HFFc6 (cell line): ENCODE results near the gene MAT1A. TPM values are rescaled to one million over a fixed set of nuclear protein-coding genes. Genes with fewer than 3 reads are reported as not detected.

Source experiments
- DNase-seq: peaks from one replicate; pipeline ENCODE4 v3.0.0-alpha.2; 2018
- H3K27ac Mint-ChIP-seq: 2 replicates; pipeline ENCODE4 v1.8.0; 2020; ENCODE audit warnings: mild to moderate bottlenecking, mixed read lengths
- H3K27me3 Mint-ChIP-seq: 2 replicates; pipeline ENCODE4 v1.8.0; 2021; ENCODE audit warnings: mild to moderate bottlenecking, moderate library complexity, mixed read lengths; ENCODE audit not compliant: insufficient read depth
- H3K36me3 Mint-ChIP-seq: 2 replicates; pipeline ENCODE4 v1.8.0; 2021; ENCODE audit warnings: low read depth, mixed read lengths
- H3K4me1 Mint-ChIP-seq: 2 replicates; pipeline ENCODE4 v1.8.0; 2020; ENCODE audit warnings: low read depth, mixed read lengths
- H3K4me3 Mint-ChIP-seq: 2 replicates; pipeline ENCODE4 v1.8.0; 2020; ENCODE audit warnings: mild to moderate bottlenecking, moderate library complexity, mixed read lengths
- H3K9me3 Mint-ChIP-seq: 2 replicates; pipeline ENCODE4 v1.8.0; 2020; ENCODE audit warnings: mild to moderate bottlenecking, mixed read lengths
- CTCF ChIP-seq: fragments of 200-600 bp; sonication (generic); IDR thresholded peaks from 2 replicates; pipeline ENCODE4 v1.5.0; 2021; ENCODE audit warnings: antibody characterized with exemption, mild to moderate bottlenecking
- total RNA-seq, 6 experiments: library from RNA; stranded (reverse); fragmentation: NEBNext Ultra II Directional; extraction: Animal tissue kit (Norgen Biotek cat#: 25700); gene quantifications; 2 replicates in 1 of 6; 3 replicates in 5 of 6; pipeline ENCODE4 v1.2.3, GENCODE V29; 2021

The MAT1A gene
- total RNA-seq, 6 experiments from 2014 or later = not detected

GRCh38 chr10:80292607-80293239 lies 3.3 kb upstream of the MAT1A start:
- Mint-ChIP-seq H3K36me3 (no peaks in the 10 kb centered on the region), H3K9me3 (0 out of 2 replicates have a peak, but pooled peaks cover 4% of the 10 kb centered on the region), H3K27ac (no peak overlapping the region), H3K27me3 (peaks cover 18% of the 10 kb centered on the region), H3K4me1 (peaks cover 5% of the 10 kb centered on the region; the same call in 1 of the 2 replicates), H3K4me3 (no peak overlapping the region)
- TF ChIP-seq CTCF = no peak
- DNase-seq = no peak

- Mint-ChIP-seq H3K9me3 (no peaks in the 10 kb centered on the region), H3K27me3 (peaks cover 21% of the 10 kb centered on the region), H3K36me3 (no peaks in the 10 kb centered on the region), H3K27ac (no peak overlapping the region), H3K4me1 (peaks cover 5% of the 10 kb centered on the region; the same call in 1 of the 2 replicates), H3K4me3 (no peak overlapping the region)
- no peak for DNase-seq
- TF ChIP-seq CTCF = no peak
These were observed 1.2 kb upstream of the MAT1A start for GRCh38 chr10:80290474-80291220.

DNA sequence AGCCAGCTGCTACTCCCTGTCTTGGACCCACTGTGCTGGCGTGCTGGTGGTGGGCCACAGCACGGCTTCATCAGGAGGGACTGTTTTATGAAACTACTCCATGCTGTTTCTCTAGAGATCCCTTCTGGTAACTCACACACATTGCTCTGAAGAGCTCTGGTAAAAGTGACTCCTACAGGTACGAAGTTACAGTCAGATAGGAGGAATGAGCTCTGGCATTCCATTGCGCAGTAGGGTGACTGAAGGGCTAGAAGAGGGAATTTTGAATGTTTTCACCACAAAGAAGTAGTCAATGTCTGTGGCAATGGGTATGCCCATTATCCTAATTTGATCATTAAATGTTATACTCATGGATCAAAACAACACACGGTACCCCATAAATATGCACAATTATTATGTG lies 609 bp downstream of the MAT1A start:
- Mint-ChIP-seq H3K27me3 (peaks cover 17% of the 10 kb centered on the region), H3K9me3 (no peaks in the 10 kb centered on the region), H3K27ac (no peak overlapping the region), H3K4me3 (no peak overlapping the region), H3K36me3 (no peaks in the 10 kb centered on the region), H3K4me1 (peaks cover 5% of the 10 kb centered on the region; the same call in 1 of the 2 replicates)
- TF ChIP-seq CTCF = no peak
- no peak for DNase-seq

DNA sequence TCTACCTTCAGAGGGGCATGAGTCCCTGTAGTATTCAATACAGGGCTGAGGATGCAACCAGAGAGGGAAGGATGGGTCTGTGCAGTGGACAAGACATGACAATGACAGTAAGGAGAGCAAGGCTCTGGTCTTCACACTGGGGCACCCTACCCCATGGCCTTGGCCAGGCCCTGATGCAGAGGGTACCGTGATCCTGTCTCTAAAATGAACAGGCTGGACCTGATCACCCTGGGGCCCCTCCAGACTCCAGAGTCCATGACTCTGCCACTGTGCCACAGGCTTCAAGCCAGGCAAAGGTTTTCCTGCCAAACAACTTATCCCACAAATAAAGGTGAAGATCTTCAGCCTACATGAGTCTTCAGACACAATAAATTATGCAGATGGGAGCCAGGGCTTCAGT lies 4.9 kb downstream of the MAT1A start:
- Mint-ChIP-seq H3K9me3 (no peaks in the 10 kb centered on the region), H3K36me3 (no peaks in the 10 kb centered on the region), H3K27me3 (peaks cover 36% of the 10 kb centered on the region), H3K27ac (no peak overlapping the region), H3K4me1 (peaks cover 4% of the 10 kb centered on the region; the same call in 1 of the 2 replicates), H3K4me3 (no peak overlapping the region)
- no peak for TF ChIP-seq CTCF
- DNase-seq = no peak

DNA sequence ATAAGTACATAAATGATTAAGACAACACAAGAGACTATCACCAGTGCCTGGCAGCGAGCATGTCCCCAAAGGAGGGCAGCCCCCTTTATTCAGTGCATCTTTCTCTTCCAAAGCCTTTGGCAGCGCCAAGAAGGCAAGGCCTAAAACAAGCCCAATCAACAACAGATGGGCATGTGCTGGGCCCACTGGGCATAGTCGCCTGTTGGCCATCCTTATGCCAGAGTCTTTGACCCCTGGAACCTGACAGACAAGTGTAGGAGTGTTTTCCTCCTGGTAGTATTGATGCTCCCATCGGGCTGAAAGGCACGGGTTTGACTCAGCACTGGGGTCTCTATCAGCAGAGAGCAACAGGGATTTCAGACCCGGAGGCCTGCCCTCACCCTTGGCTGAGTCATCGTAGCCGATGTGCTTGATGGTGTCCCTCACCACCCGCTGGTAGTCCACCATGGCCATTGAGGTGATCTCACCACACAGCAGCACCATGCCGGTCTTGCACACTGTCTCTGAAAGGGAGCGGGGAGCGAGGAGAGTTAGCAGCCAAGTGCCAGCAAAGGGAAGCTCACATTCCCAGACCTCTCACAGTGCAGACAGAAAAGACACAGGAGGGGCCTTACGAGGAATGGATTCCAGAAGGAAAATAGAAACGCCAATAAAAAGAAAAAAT lies 5.8 kb downstream of the MAT1A start:
- H3K27me3 Mint-ChIP-seq = peaks cover 38% of the 10 kb centered on the region
- H3K4me1 Mint-ChIP-seq = no peaks in the 10 kb centered on the region
- no peak overlapping the region for H3K27ac Mint-ChIP-seq
- TF ChIP-seq CTCF = no peak
- DNase-seq = no peak
- H3K4me3 Mint-ChIP-seq = no peak overlapping the region
- H3K9me3 Mint-ChIP-seq = no peaks in the 10 kb centered on the region
- no peaks in the 10 kb centered on the region for H3K36me3 Mint-ChIP-seq
